Measurements from ENCODE around the gene OSTN. TPM values are rescaled to one million over a fixed set of nuclear protein-coding genes. Genes with fewer than 3 reads are reported as not detected.
"Not testable (repeated sequence)": the region's sequence is repeated elsewhere in the genome, so short reads cannot be mapped to it uniquely, and the experiment has no call there.

Gene OSTN
- polyA plus RNA-seq, 6 donors from 2014 or later: not detected

DNA sequence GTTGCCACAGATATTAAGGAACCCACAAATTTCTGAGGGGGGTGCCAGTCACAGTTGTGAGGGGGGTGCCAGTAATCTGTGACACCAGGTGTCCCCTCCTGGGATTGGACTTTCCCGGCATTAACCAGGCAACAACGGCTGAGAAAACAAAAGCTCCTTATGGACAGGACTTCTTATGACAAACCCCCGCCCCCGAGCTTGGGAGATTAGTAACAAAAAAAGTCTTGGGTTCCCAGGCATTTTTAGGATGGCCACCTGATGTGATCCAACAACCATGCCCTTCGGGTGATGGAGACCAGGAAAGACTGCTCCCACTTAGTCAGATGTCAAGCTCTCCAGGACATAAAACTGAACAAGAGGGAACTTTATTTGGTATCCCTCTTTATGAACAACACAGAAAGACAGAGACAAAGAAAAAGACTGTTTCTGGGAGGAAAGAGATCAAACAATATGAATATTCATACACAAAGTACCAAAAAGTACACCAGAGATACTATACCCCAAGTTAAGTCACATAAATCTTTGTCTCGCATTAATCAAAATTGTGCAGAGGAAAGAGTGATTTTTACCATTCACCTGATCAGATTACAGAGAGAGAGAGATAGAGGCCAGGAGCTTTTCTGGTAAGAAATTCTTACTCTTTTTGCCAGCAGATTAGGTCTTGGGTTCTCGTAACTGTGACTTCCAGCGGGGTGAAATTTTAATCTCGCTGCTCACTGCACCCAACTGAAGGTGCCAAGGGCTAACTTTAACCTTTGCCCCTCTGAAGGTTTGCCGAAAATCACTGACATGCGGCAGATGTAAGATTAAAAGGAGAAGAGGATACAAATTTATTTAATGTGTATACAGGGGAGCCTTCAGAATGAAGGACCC, 61.6 kb downstream of the OSTN start:
- Mint-ChIP-seq H3K9me3 (peaks cover 0 to 4% (median 0%) of the 10 kb centered on the region in 7 donors), H3K4me3 (peak overlapping the region in 1 of 8 donors; percentile 6), H3K4me1 (peaks cover 32 to 63% (median 41%) of the 10 kb centered on the region in 3 donors), H3K36me3 (no peaks in the 10 kb centered on the region), H3K27ac (peak overlapping the region; percentile 30 to 92 (median 84)), H3K27me3 (no peaks in the 10 kb centered on the region)
- ATAC-seq (ENCODE audit: low read depth in 2 of 2) (no peak), DNase-seq (no peak)

DNA sequence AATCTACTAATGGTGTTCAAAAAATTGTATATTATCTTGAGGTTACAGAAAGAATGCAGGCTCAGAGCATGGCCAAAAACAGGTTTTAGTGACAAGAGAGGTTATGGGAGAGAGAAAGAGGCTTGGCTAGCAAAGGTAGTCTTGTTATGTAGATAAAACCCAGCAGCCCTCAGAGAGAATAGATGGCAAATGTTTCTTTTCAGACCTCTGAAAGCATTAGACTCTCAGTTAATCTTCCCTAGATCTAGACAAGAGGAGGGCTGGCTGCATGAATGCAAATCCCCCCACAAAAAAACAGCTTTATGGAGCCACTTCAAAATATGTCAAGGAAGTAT, 62.2 kb downstream of the OSTN start:
- Mint-ChIP-seq H3K27ac (peak overlapping the region in 5 of 6 donors; percentile 8 to 92 (median 76)), H3K4me3 (no peak overlapping the region), H3K4me1 (peaks cover 32 to 61% (median 41%) of the 10 kb centered on the region in 3 donors), H3K9me3 (peaks cover 0 to 4% (median 0%) of the 10 kb centered on the region in 7 donors), H3K36me3 (no peaks in the 10 kb centered on the region), H3K27me3 (no peaks in the 10 kb centered on the region)
- DNase-seq (no peak), ATAC-seq (ENCODE audit: low read depth in 2 of 2) (no peak)

GRCh38 chr3:191262650-191263049, 63.6 kb downstream of the OSTN start:
- H3K4me3 Mint-ChIP-seq: no peak overlapping the region
- H3K4me1 Mint-ChIP-seq: peaks cover 32 to 57% (median 46%) of the 10 kb centered on the region in 3 donors
- ATAC-seq (ENCODE audit: low read depth in 2 of 2) (peak in 1 of 2 donors; percentile 41), DNase-seq (no peak)
- H3K27ac Mint-ChIP-seq: no peak overlapping the region
- peaks cover 0 to 4% (median 0%) of the 10 kb centered on the region in 7 donors for H3K9me3 Mint-ChIP-seq
- H3K36me3 Mint-ChIP-seq: no peaks in the 10 kb centered on the region
- no peaks in the 10 kb centered on the region for H3K27me3 Mint-ChIP-seq

GRCh38 chr3:191263365-191263764, 64.3 kb downstream of the OSTN start:
- ATAC-seq (ENCODE audit: low read depth in 2 of 2) (peak; percentile 78), DNase-seq (no peak)
- H3K36me3 Mint-ChIP-seq: no peaks in the 10 kb centered on the region
- peak overlapping the region; percentile 51 to 78 (median 70) for H3K4me3 Mint-ChIP-seq
- peak overlapping the region in 5 of 6 donors; percentile 31 to 91 (median 80) for H3K27ac Mint-ChIP-seq
- peaks cover 25 to 57% (median 46%) of the 10 kb centered on the region in 3 donors for H3K4me1 Mint-ChIP-seq
- H3K27me3 Mint-ChIP-seq: no peaks in the 10 kb centered on the region
- H3K9me3 Mint-ChIP-seq: peaks cover 0 to 4% (median 0%) of the 10 kb centered on the region in 7 donors

GRCh38 chr3:191263850-191264249, 64.8 kb downstream of the OSTN start:
- H3K4me1 Mint-ChIP-seq: peaks cover 24 to 55% (median 41%) of the 10 kb centered on the region in 3 donors

DNA sequence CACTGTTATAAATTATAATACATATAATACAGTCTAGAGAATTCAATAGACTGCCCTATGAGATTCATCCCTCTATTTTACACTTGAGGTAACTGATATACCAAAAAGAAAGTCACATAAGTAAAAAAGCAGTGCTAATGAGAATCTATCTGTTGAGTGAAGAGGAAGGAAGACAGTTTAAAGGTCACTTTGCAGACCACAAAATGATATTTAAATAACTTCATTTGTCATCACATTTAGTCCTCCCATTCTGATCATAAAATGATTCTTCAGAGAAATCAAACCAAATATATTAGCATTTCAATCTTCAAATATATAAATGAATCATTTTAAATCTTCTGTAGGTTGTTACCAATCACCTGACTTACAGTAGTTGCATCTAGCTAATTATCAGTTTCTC, 69.7 kb downstream of the OSTN start:
- Mint-ChIP-seq H3K27ac (peak overlapping the region; percentile 71 to 93 (median 84)), H3K4me3 (peak overlapping the region in 5 of 8 donors; percentile 56 to 85 (median 73))
- peak in 1 of 2 donors; percentile 22 for ATAC-seq (ENCODE audit: low read depth in 2 of 2)

More at GRCh38 chr3:191263850-191264249, 64.8 kb downstream of the OSTN start:
- Mint-ChIP-seq H3K9me3 (peaks cover 0 to 3% (median 0%) of the 10 kb centered on the region in 7 donors), H3K27ac (peak overlapping the region; percentile 57 to 92 (median 78)), H3K4me3 (peak overlapping the region; percentile 0 to 78 (median 64)), H3K27me3 (no peaks in the 10 kb centered on the region), H3K36me3 (no peaks in the 10 kb centered on the region)
- ATAC-seq (ENCODE audit: low read depth in 2 of 2) (peak; percentile 47 to 54), DNase-seq (no peak)

DNA sequence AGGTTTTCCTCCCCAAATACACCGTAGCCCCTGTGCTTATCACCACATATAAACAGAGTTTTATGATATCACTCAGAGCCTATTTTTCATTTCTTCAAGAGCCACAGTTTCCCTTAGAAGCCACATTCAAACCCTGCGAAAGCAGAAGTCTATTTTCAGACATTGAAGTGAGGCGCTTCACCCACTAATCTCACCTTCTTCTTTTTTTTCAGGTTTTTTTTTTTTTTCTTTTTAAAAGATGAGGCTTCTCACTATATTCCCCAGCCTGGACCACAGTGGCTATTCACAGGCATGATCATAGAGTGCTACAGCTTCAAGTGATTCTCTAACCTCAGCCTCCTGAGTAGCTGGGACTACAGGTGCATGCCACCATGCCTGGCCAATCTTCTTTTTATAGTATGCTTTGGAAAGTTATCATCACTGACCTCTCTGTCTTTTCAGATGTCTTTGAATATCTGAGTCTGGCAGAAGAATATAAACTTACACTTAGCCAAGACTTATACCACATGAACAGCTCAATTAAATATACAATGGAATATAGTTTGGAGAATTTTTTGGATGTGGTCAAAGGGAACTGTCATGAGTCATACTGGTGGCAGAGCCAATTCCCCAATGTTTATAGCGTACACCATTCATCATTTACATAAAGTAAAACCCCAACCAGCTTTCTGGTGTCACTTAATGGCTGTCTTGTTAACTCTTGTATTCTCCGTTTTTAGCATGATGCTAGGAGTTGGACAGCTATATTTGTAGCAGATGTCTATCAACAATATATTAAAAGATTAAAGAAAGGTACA, 70.4 kb downstream of the OSTN start:
- Mint-ChIP-seq H3K36me3 (peaks cover 0 to 7% of the 10 kb centered on the region in 2 donors), H3K27me3 (no peaks in the 10 kb centered on the region), H3K4me3 (peak overlapping the region in 7 of 8 donors; percentile 38 to 85 (median 73)), H3K9me3 (peaks cover 0 to 6% (median 3%) of the 10 kb centered on the region in 7 donors), H3K27ac (peak overlapping the region; percentile 71 to 93 (median 84)), H3K4me1 (peaks cover 24 to 43% (median 31%) of the 10 kb centered on the region in 3 donors)
- no peak for DNase-seq
- ATAC-seq (ENCODE audit: low read depth in 2 of 2): peak; percentile 77 to 82

More for the DNA sequence above, 69.7 kb downstream of the OSTN start:
- DNase-seq: no peak
- H3K27me3 Mint-ChIP-seq: no peaks in the 10 kb centered on the region
- H3K9me3 Mint-ChIP-seq: peaks cover 0 to 6% (median 3%) of the 10 kb centered on the region in 7 donors
- peaks cover 0 to 7% of the 10 kb centered on the region in 2 donors for H3K36me3 Mint-ChIP-seq
- H3K4me1 Mint-ChIP-seq: peaks cover 28 to 48% (median 36%) of the 10 kb centered on the region in 3 donors

GRCh38 chr3:191275244-191275643, 76.2 kb downstream of the OSTN start:
- not testable (repeated sequence) for H3K4me3 Mint-ChIP-seq; H3K9me3 Mint-ChIP-seq; H3K27me3 Mint-ChIP-seq; DNase-seq; H3K36me3 Mint-ChIP-seq; ATAC-seq (ENCODE audit: low read depth in 2 of 2)
- peak overlapping the region in 2 of 6 donors; percentile 3 to 35 for H3K27ac Mint-ChIP-seq
- H3K4me1 Mint-ChIP-seq: peaks cover 10 to 20% (median 15%) of the 10 kb centered on the region in 3 donors

DNA sequence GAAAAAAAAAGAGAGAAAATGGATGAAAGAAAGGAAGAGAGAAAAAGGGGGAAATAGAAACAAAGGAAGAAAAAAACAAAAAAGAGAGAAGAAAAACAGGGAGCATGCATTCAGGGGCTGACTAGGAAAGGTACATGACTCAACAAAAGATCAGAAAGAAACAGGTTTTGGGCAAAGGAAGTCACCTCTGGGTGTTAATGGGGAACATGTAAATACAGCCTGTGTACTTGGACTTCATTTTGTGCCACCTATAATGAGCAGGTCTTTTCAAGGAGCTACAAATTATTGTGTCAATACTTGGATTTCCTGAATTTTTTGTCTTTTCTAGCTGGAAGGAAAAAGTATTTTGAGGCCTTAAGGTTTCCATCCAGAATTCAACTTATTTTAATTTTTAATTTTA, 76.7 kb downstream of the OSTN start:
- Mint-ChIP-seq H3K4me1 (peaks cover 10 to 15% (median 15%) of the 10 kb centered on the region in 3 donors), H3K27ac (peak overlapping the region in 2 of 6 donors; percentile 3 to 35), H3K4me3 (no peak overlapping the region), H3K9me3 (peaks cover 0 to 6% (median 0%) of the 10 kb centered on the region in 7 donors), H3K36me3 (peaks cover 0 to 7% of the 10 kb centered on the region in 2 donors), H3K27me3 (no peaks in the 10 kb centered on the region)
- DNase-seq: no peak
- ATAC-seq (ENCODE audit: low read depth in 2 of 2): no peak

- Mint-ChIP-seq H3K27me3 (no peaks in the 10 kb centered on the region), H3K4me1 (peaks cover 0 to 9% (median 5%) of the 10 kb centered on the region in 3 donors), H3K4me3 (no peak overlapping the region), H3K9me3 (peaks cover 0 to 1% (median 0%) of the 10 kb centered on the region in 7 donors), H3K27ac (peak overlapping the region in 1 of 6 donors; percentile 72), H3K36me3 (no peaks in the 10 kb centered on the region)
- DNase-seq (no peak), ATAC-seq (ENCODE audit: low read depth in 2 of 2) (no peak)
Observed at GRCh38 chr3:191280111-191280510, 81.1 kb downstream of the OSTN start.

DNA sequence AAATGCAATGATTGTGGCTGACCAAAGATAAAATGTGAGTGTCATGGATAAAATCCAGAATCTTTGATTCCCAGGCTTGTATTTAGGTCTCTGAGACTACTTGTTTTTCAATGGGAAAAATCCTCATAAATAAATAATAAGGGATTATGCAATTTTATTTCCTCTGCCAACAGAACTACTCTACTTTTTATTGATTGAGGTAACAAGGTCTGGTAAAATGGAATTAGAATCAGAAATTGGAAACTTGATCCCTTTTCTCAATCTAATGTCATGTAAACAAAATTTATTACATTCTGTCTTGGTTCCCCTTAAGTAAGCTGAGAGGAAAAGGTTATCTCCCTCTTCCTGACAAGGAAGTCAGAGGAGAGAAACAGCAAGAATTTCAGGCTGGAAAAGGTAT, 81.8 kb downstream of the OSTN start:
- Mint-ChIP-seq H3K4me3 (no peak overlapping the region), H3K36me3 (no peaks in the 10 kb centered on the region), H3K27ac (no peak overlapping the region), H3K9me3 (peaks cover 0 to 2% (median 0%) of the 10 kb centered on the region in 7 donors), H3K4me1 (peaks cover 0 to 3% (median 0%) of the 10 kb centered on the region in 3 donors), H3K27me3 (no peaks in the 10 kb centered on the region)
- ATAC-seq (ENCODE audit: low read depth in 2 of 2) (no peak), DNase-seq (no peak)

- no peaks in the 10 kb centered on the region for H3K36me3 Mint-ChIP-seq
Observed at GRCh38 chr3:191282251-191283185, 83.5 kb downstream of the OSTN start.

More at GRCh38 chr3:191282251-191283185, 83.5 kb downstream of the OSTN start:
- peaks cover 0 to 2% (median 0%) of the 10 kb centered on the region in 7 donors for H3K9me3 Mint-ChIP-seq
- peaks cover 0 to 3% (median 0%) of the 10 kb centered on the region in 3 donors for H3K4me1 Mint-ChIP-seq
- DNase-seq (no peak), ATAC-seq (ENCODE audit: low read depth in 2 of 2) (no peak)
- H3K4me3 Mint-ChIP-seq: no peak overlapping the region
- no peak overlapping the region for H3K27ac Mint-ChIP-seq
- no peaks in the 10 kb centered on the region for H3K27me3 Mint-ChIP-seq
